WTC11 (cell line): Measurements from ENCODE around the gene SLC27A2. TPM values are rescaled to one million over a fixed set of nuclear protein-coding genes. Genes with fewer than 3 reads are reported as not detected.

Source experiments
- ATAC-seq: fragments of 200-7000 bp; cut with Tn5 transposase; 2 replicates; pipeline ENCODE4 v1.10.0; 2021; ENCODE audit warnings: mild to moderate bottlenecking, moderate library complexity
- CTCF ChIA-PET: fragments of 300-600 bp; sonication (Branson Sonifier 250); formaldehyde crosslinking; loops from one replicate; lab custom pipeline; 2021; ENCODE audit warnings: antibody characterized with exemption; lab: Charles Lee
- POLR2A ChIA-PET: fragments of 350-600 bp; sonication (Branson Sonifier 250); formaldehyde crosslinking; loops from one replicate; lab custom pipeline; 2021; ENCODE audit warnings: antibody characterized with exemption; lab: Charles Lee
- DNase-seq: peaks from one replicate; pipeline ENCODE4 v3.0.0; 2021; ENCODE audit warnings: low spot score
- H3K27ac Mint-ChIP-seq: 2 replicates; pipeline ENCODE4 v1.8.0; 2021; ENCODE audit warnings: mixed read lengths
- H3K27me3 Mint-ChIP-seq: 2 replicates; pipeline ENCODE4 v1.8.0; 2021; ENCODE audit warnings: low read depth, mild to moderate bottlenecking, moderate library complexity, mixed read lengths
- H3K36me3 Mint-ChIP-seq: 2 replicates; pipeline ENCODE4 v1.8.0; 2021; ENCODE audit warnings: mixed read lengths
- H3K4me1 Mint-ChIP-seq: 2 replicates; pipeline ENCODE4 v1.8.0; 2022; ENCODE audit warnings: mixed read lengths
- H3K4me3 Mint-ChIP-seq: 2 replicates; pipeline ENCODE4 v1.8.0; 2021; ENCODE audit warnings: mild to moderate bottlenecking, moderate library complexity, mixed read lengths
- H3K9me3 Mint-ChIP-seq: 2 replicates; pipeline ENCODE4 v1.8.0; 2021; ENCODE audit warnings: mixed read lengths
- ATF3 ChIP-seq: sonication (generic); formaldehyde crosslinking; conservative IDR thresholded peaks from 2 replicates; pipeline ENCODE4 v1.8.1; 2022; ENCODE audit warnings: mild to moderate bottlenecking, missing genetic modification reagents
- ATF6 ChIP-seq: sonication (generic); formaldehyde crosslinking; IDR thresholded peaks from 2 replicates; pipeline ENCODE4 v1.8.1; 2023; ENCODE audit warnings: mild to moderate bottlenecking, missing genetic modification reagents
- CREB1 ChIP-seq: sonication (generic); formaldehyde crosslinking; IDR thresholded peaks from 2 replicates; pipeline ENCODE4 v1.8.0; 2023; ENCODE audit warnings: mild to moderate bottlenecking, missing genetic modification reagents
- E2F1 ChIP-seq: sonication (generic); formaldehyde crosslinking; IDR thresholded peaks from 2 replicates; pipeline ENCODE4 v1.8.0; 2022; ENCODE audit warnings: mild to moderate bottlenecking, missing genetic modification reagents
- FOXP4 ChIP-seq: sonication (generic); formaldehyde crosslinking; IDR thresholded peaks from 2 replicates; pipeline ENCODE4 v1.8.0; 2022; ENCODE audit warnings: mild to moderate bottlenecking, missing genetic modification reagents
- IRF2 ChIP-seq: sonication (generic); formaldehyde crosslinking; IDR thresholded peaks from 2 replicates; pipeline ENCODE4 v1.8.0; 2022; ENCODE audit warnings: low read depth, missing genetic modification reagents, borderline replicate concordance
- MAX ChIP-seq: sonication (generic); formaldehyde crosslinking; IDR thresholded peaks from 2 replicates; pipeline ENCODE4 v1.8.0; 2022; ENCODE audit warnings: mild to moderate bottlenecking, missing genetic modification reagents
- NFATC4 ChIP-seq: fragments of 250-450 bp; sonication (Bioruptor Pico); IDR thresholded peaks from 2 replicates; pipeline ENCODE4 v1.9.0; 2021; ENCODE audit warnings: mild to moderate bottlenecking
- NR1H2 ChIP-seq: sonication (generic); formaldehyde crosslinking; IDR thresholded peaks from 2 replicates; pipeline ENCODE4 v1.9.0; 2021; ENCODE audit warnings: mild to moderate bottlenecking, moderate library complexity, missing genetic modification reagents
- PREB ChIP-seq: sonication (generic); formaldehyde crosslinking; IDR thresholded peaks from 2 replicates; pipeline ENCODE4 v1.8.1; 2022; ENCODE audit warnings: mild to moderate bottlenecking, missing genetic modification reagents, moderate library complexity, borderline replicate concordance
- TEAD4 ChIP-seq: sonication (generic); formaldehyde crosslinking; IDR thresholded peaks from 2 replicates; pipeline ENCODE4 v1.8.0; 2022; ENCODE audit warnings: mild to moderate bottlenecking, missing genetic modification reagents
- ZBTB21 ChIP-seq: sonication (generic); formaldehyde crosslinking; IDR thresholded peaks from 2 replicates; pipeline ENCODE4 v1.8.1; 2023; ENCODE audit warnings: mild to moderate bottlenecking, missing genetic modification reagents, borderline replicate concordance
- ZMAT4 ChIP-seq: fragments of 250-450 bp; sonication (Bioruptor Pico); IDR thresholded peaks from 2 replicates; pipeline ENCODE4 v1.9.0; 2021; ENCODE audit warnings: mild to moderate bottlenecking
- ZNF121 ChIP-seq: sonication (generic); formaldehyde crosslinking; IDR thresholded peaks from 2 replicates; pipeline ENCODE4 v1.8.0; 2023; ENCODE audit warnings: missing genetic modification reagents
- ZNF281 ChIP-seq: sonication (generic); formaldehyde crosslinking; IDR thresholded peaks from 2 replicates; pipeline ENCODE4 v1.8.0; 2023; ENCODE audit warnings: mild to moderate bottlenecking, missing genetic modification reagents
- ZNF425 ChIP-seq: fragments of 250-450 bp; sonication (Bioruptor Pico); conservative IDR thresholded peaks from 2 replicates; pipeline ENCODE4 v1.9.0; 2021; ENCODE audit warnings: mild to moderate bottlenecking
- ZNF512 ChIP-seq: sonication (generic); formaldehyde crosslinking; IDR thresholded peaks from 2 replicates; pipeline ENCODE4 v1.8.1; 2022; ENCODE audit warnings: missing genetic modification reagents, borderline replicate concordance
- ZNF671 ChIP-seq: fragments of 250-450 bp; sonication (Bioruptor Pico); IDR thresholded peaks from 2 replicates; pipeline ENCODE4 v1.8.0; 2021; ENCODE audit warnings: mild to moderate bottlenecking
- total RNA-seq: library from RNA; stranded (reverse); gene quantifications from 3 replicates; pipeline ENCODE4 v1.2.3, GENCODE V29; 2021

Gene SLC27A2
- total RNA-seq, 1 experiment from 2014 or later: 3.0 TPM

GRCh38 chr15:50190166-50190570, 8.2 kb downstream of the SLC27A2 start:
- Mint-ChIP-seq H3K27me3 (no peaks in the 10 kb centered on the region), H3K36me3 (no peaks in the 10 kb centered on the region), H3K4me3 (no peak overlapping the region), H3K27ac (no peak overlapping the region), H3K4me1 (peaks cover 7% of the 10 kb centered on the region), H3K9me3 (no peaks in the 10 kb centered on the region)
- ChIA-PET POLR2A (no interaction called here), CTCF (interaction anchor here (0.6 kb wide), 1 partner anchor 1018 kb away, joined by 3 read pairs; no protein-coding TSS in a partner anchor)
- TF ChIP-seq ZNF671 (CRISPR knock-in tag) (no peak), ZBTB21 (CRISPR knock-in tag) (no peak), ZNF512 (CRISPR knock-in tag) (no peak), NFATC4 (no peak), CREB1 (no peak), ZNF281 (no peak), IRF2 (no peak), ZNF425 (CRISPR knock-in tag) (no peak), FOXP4 (CRISPR knock-in tag) (no peak), ATF6 (CRISPR knock-in tag) (no peak), ATF3 (no peak), MAX (CRISPR knock-in tag) (no peak), PREB (CRISPR knock-in tag) (no peak), ZMAT4 (CRISPR knock-in tag) (no peak), TEAD4 (CRISPR knock-in tag) (no peak), NR1H2 (CRISPR knock-in tag) (no peak), E2F1 (CRISPR knock-in tag) (no peak), ZNF121 (CRISPR knock-in tag) (no peak)
- ATAC-seq: no peak
- no peak for DNase-seq
